SK-N-SH treated with all-trans-retinoic acid at 6 μM for 48 hours (cell line): ENCODE results near the gene FPR2.

Experiments
- ARNTL ChIP-seq: fragments of 450-650 bp; formaldehyde crosslinking; IDR thresholded peaks from 2 replicates; pipeline ENCODE4 v1.5.0; 2020; ENCODE audit warnings: low read depth, mild to moderate bottlenecking, moderate library complexity, borderline replicate concordance
- CREB5 ChIP-seq: fragments of 250-450 bp; sonication (Bioruptor Pico); IDR thresholded peaks from 2 replicates; pipeline ENCODE4 v1.5.1; 2020; ENCODE audit warnings: low read depth, mild to moderate bottlenecking, moderate library complexity
- CSRNP3 ChIP-seq: fragments of 250-450 bp; sonication (Bioruptor Pico); IDR thresholded peaks from 2 replicates; pipeline ENCODE4 v1.5.1; 2021; ENCODE audit warnings: mild to moderate bottlenecking, moderate library complexity
- ISL1 ChIP-seq: fragments of 250-450 bp; sonication (Bioruptor Pico); IDR thresholded peaks from 2 replicates; pipeline ENCODE4 v2.1.2; 2022; ENCODE audit warnings: mild to moderate bottlenecking, moderate library complexity
- PATZ1 ChIP-seq: fragments of 250-450 bp; sonication (Bioruptor Pico); IDR thresholded peaks from 2 replicates; pipeline ENCODE4 v1.8.0; 2020; ENCODE audit warnings: mild to moderate bottlenecking, moderate library complexity, borderline replicate concordance
- POU6F1 ChIP-seq: fragments of 250-450 bp; sonication (Bioruptor Pico); IDR thresholded peaks from 2 replicates; pipeline ENCODE4 v1.8.0; 2021; ENCODE audit warnings: low read depth, mild to moderate bottlenecking, moderate library complexity, borderline replicate concordance
- SNAI2 ChIP-seq: fragments of 250-450 bp; sonication (Bioruptor Pico); IDR thresholded peaks from 2 replicates; pipeline ENCODE4 v1.5.0; 2020; ENCODE audit warnings: mild to moderate bottlenecking, moderate library complexity
- TSHZ2 ChIP-seq: fragments of 250-450 bp; sonication (Bioruptor Pico); IDR thresholded peaks from 2 replicates; pipeline ENCODE4 v1.5.0; 2020; ENCODE audit warnings: mild to moderate bottlenecking, moderate library complexity
- ZFP3 ChIP-seq: fragments of 250-450 bp; sonication (Bioruptor Pico); IDR thresholded peaks from 2 replicates; pipeline ENCODE4 v1.5.0; 2020; ENCODE audit warnings: mild to moderate bottlenecking, moderate library complexity

GRCh38 chr19:51755571-51755970 is 5.4 kb upstream of the FPR2 start:
- TF ChIP-seq POU6F1 (CRISPR knock-in tag) (no peak), ZFP3 (CRISPR knock-in tag) (no peak), TSHZ2 (CRISPR knock-in tag) (no peak), CSRNP3 (CRISPR knock-in tag) (no peak), CREB5 (no peak), SNAI2 (no peak), ISL1 (CRISPR knock-in tag) (no peak), ARNTL (no peak), PATZ1 (no peak)
